NCI-H2107 treated with DMSO at 0.1 percent for 48 hours (cell line): ENCODE measurements around the gene SMOC1.
A peak's percentile ranks its signal among the peaks of the same experiment; 100 is the strongest.
"Not testable (repeated sequence)": the region's sequence is repeated elsewhere in the genome, so short reads cannot be mapped to it uniquely, and the experiment has no call there.

Experiments used
- DNase-seq: peaks from one replicate; lab custom pipeline; 2025; ENCODE audit not compliant: unreplicated experiment; lab: John Stamatoyannopoulos, UW

SMOC1 gene

GRCh38 chr14:69896080-69896479 lies 16.9 kb downstream of the SMOC1 start:
- DNase-seq, result no peak

- DNase-seq, result no peak
Observed at GRCh38 chr14:69896972-69897371, 17.8 kb downstream of the SMOC1 start.

GRCh38 chr14:69900603-69901002 lies 21.4 kb downstream of the SMOC1 start:
- no peak for DNase-seq

GRCh38 chr14:69901113-69901951 lies 22.1 kb downstream of the SMOC1 start:
- no peak for DNase-seq

GRCh38 chr14:69903046-69903445 lies 23.8 kb downstream of the SMOC1 start:
- not testable (repeated sequence) for DNase-seq

- DNase-seq, result no peak
Observed at GRCh38 chr14:69904246-69904645, 25.0 kb downstream of the SMOC1 start.

GRCh38 chr14:69906201-69906600 lies 27.0 kb downstream of the SMOC1 start:
- DNase-seq, result no peak

GRCh38 chr14:69909826-69910550 lies 30.8 kb downstream of the SMOC1 start:
- DNase-seq, result no peak

- DNase-seq, result no peak
Observed at GRCh38 chr14:69910871-69911270, 31.7 kb downstream of the SMOC1 start.

- no peak for DNase-seq
Observed at GRCh38 chr14:69913686-69914085, 34.5 kb downstream of the SMOC1 start.

GRCh38 chr14:69916396-69916795 lies 37.2 kb downstream of the SMOC1 start:
- DNase-seq, result no peak

- peak; percentile 45 for DNase-seq
Observed at GRCh38 chr14:69917287-69917686, 38.1 kb downstream of the SMOC1 start.

- no peak for DNase-seq
Observed at GRCh38 chr14:69919815-69920214, 40.6 kb downstream of the SMOC1 start.

GRCh38 chr14:69921052-69921451 lies 41.8 kb downstream of the SMOC1 start:
- DNase-seq, result no peak

GRCh38 chr14:69922198-69922597 lies 43.0 kb downstream of the SMOC1 start:
- DNase-seq, result no peak

GRCh38 chr14:69924201-69924600 lies 45.0 kb downstream of the SMOC1 start:
- peak; percentile 62 for DNase-seq

GRCh38 chr14:69928111-69928523 lies 48.9 kb downstream of the SMOC1 start:
- DNase-seq, result no peak

- no peak for DNase-seq
Observed at GRCh38 chr14:69930780-69931379, 51.7 kb downstream of the SMOC1 start.

GRCh38 chr14:69931960-69932359 lies 52.7 kb downstream of the SMOC1 start:
- DNase-seq, result no peak

- DNase-seq, result no peak
Observed at GRCh38 chr14:69932391-69932790, 53.2 kb downstream of the SMOC1 start.

- no peak for DNase-seq
Observed at GRCh38 chr14:69933623-69934275, 54.5 kb downstream of the SMOC1 start.
